NCI-H82 treated with DMSO at 0.1 percent for 48 hours (cell line): ENCODE measurements around the gene HEMK1.
A peak's percentile ranks its signal among the peaks of the same experiment; 100 is the strongest.

ENCODE experiments used
- DNase-seq: peaks from one replicate; lab custom pipeline; 2025; ENCODE audit not compliant: unreplicated experiment; lab: John Stamatoyannopoulos, UW

Gene HEMK1

GRCh38 chr3:50612970-50613846, 43.9 kb downstream of the HEMK1 start:
- no peak for DNase-seq

- no peak for DNase-seq
Observed at GRCh38 chr3:50615190-50615589, 45.9 kb downstream of the HEMK1 start.

- DNase-seq, result peak; percentile 68
Observed at GRCh38 chr3:50616003-50616769, 46.9 kb downstream of the HEMK1 start.

- DNase-seq, result peak; percentile 64
Observed at GRCh38 chr3:50616770-50617095, 47.4 kb downstream of the HEMK1 start.

GRCh38 chr3:50617096-50617791, 47.9 kb downstream of the HEMK1 start, which contains the start of gene MAPKAPK3:
MAPKAPK3 (plus strand) TSS chr3:50617151; CDS start chr3:50617566, 415 bp downstream.
- DNase-seq, result no peak

GRCh38 chr3:50617911-50618481, 48.7 kb downstream of the HEMK1 start:
- no peak for DNase-seq

- no peak for DNase-seq
Observed at GRCh38 chr3:50620420-50620819, 51.1 kb downstream of the HEMK1 start.

- DNase-seq, result no peak
Observed at GRCh38 chr3:50620820-50621219, 51.5 kb downstream of the HEMK1 start.

- no peak for DNase-seq
Observed at GRCh38 chr3:50622881-50623280, 53.6 kb downstream of the HEMK1 start.

- DNase-seq, result no peak
Observed at GRCh38 chr3:50623840-50624474, 54.6 kb downstream of the HEMK1 start.

DNA sequence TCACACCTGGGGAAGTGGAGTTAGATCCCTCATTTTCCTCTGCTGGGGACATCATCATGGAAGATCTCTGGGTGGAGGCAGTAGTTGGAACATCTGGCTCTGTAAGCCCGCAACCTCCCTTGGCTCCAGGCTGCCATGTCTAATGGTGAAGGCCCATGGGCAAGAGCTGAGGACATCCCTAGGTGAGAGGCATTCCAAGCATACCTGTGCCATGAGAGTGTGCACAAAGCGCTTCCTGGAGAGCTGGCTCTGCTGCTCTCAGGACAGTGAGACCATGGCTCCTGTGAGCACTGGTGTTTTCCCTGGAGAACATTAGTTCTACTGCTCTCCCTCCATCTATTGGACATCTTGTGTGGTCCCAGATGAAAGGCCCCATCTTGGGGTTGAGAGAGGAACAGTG, 55.3 kb downstream of the HEMK1 start:
- no peak for DNase-seq

DNA sequence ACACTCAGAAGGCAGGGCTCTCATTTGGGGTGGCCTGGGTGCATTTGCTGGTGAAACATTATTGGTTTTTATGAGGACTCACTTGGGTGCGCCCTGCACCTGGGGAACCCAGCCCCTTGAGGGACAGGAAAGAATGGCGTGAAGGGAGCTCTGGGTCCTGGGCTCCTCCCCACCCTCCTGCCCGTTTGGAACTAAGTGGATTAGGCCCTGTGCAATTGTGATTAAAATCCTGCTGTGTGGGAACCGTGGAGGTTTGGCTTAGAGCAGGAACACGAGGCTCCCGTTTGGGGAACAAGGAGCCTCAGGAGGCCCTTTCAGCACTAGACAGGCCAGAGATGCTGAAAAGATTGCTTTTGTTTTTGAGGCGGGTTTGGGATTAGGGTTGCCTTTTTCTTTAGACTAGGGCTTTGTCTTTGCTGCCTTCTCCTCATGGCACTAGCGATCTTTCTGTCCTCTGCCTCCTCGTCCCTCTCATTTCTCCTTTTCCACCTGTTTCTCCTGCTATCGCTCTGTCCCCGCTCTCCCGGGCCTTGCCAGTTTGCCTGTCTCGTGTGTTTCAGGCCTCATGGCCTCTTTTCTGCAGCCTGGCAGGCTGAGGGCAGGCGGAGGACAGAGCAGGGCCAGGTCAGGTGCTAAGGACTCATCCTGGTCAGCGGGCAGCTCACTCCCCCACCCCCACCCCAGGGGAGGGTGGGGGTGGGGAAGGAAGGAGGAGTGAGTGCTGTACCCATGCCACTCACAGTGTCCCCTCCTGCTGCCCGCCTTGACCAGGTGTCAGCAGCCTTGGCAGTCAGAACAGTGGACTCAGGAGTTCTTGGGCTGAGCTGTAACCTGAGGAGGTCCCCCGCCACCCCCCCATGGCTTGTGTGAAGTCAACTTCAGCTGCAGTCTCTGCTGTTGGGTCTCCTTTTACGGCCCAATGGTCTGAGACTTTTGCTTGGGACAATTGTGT, 56.2 kb downstream of the HEMK1 start:
- peak; percentile 54 for DNase-seq

GRCh38 chr3:50626401-50626800, 57.1 kb downstream of the HEMK1 start:
- no peak for DNase-seq

DNA sequence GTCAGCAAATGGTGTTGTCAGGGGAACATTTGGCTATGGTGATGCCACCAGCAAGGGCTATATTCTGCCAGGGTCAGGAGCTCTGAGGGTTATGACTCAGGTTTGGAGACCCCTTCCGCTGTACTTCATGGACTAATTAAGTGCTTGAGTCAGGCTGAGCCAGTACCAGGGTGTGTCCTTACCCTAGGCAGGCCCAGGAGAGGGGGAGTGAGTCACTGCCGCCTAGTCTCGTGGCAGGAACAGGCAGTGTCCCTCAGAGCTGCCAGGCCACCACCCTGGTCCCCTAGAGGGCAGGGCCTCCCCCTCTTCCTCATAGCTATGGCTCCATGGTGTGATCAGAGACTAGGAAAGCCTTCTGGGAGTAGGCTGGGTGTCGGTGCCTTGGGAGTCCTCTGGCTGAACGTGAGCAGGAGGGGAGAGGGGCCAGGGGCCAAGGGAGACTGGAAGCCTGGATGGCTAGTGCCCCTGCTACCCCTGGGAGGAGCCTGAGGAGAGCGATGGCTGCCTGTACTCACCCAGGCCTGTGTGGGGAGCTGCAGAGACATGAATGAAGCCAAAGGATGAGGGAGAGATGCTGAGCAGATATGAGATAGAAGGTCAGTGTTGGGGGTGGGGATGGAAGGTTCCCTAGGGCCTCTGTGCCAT, 58.2 kb downstream of the HEMK1 start:
- DNase-seq, result no peak

DNA sequence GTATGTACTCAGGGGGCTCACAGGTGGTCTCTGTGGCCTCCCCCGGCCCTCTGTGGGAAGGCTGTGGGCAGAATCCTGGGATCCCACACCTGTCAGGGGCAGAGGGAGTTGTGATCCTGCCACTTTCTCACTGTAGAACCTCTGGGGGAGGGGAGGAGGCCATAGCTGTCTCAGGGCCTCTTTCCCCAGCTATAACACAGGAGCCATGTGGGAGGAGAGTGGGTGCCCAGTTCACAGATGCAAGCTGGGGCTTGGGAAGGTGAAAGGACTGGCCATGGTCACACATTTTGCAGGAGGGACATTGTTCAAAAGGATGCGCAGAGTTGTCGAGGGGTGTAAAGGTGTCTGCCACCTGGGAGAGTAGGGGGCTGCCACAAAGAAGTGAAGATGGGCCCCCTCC, 59.3 kb downstream of the HEMK1 start:
- DNase-seq, result no peak

GRCh38 chr3:50630394-50630793, 61.1 kb downstream of the HEMK1 start:
- no peak for DNase-seq

DNA sequence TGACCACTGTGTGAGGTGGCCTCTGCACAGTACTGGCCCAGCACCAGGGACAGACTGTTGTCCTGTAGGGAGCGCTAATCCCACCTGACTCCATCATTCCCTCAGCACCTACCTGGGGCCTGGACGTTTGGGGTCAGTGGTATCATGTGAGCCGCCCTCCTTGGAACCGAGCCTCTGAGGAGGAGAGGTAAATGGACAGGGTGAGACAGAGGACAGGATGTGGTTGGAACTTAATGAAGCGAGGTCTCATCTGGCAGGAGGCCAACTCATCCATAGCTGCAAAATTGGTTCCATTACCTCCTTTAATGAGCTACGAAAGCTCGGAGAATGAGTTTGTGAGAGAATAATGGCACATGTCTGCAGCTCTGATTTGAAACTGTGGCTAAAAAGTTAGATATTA, 61.6 kb downstream of the HEMK1 start:
- DNase-seq, result no peak

DNA sequence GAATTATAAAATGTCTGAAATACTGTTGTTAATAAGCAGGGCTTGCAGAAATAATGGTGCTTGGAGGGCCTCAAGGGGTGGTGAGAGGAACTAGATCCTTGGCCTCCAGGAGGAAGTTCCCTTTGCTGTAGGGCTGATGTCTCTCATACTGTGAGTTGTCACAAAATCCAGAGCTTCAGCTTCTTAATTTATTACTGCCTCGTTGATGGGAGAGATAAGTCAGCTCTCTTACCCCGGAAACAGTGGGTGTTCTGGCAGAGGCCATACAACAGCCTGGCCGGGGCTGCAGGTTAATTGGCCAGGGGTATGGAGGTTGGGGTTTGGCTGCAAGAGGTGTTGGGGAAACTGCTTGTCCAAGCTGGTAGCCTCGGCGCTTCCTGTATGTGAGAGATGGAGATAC, 63.1 kb downstream of the HEMK1 start:
- no peak for DNase-seq

- no peak for DNase-seq
Observed at GRCh38 chr3:50633230-50633790, 64.0 kb downstream of the HEMK1 start.
